HuH-7 (cell line): ENCODE results near the gene ADAM20.
"Not testable (repeated sequence)": the region's sequence is repeated elsewhere in the genome, so short reads cannot be mapped to it uniquely, and the experiment has no call there.

Experiments
- DNase-seq: peaks from one replicate; pipeline ENCODE4 v3.0.0; 2011; ENCODE audit warnings: low spot score

Gene ADAM20

DNA sequence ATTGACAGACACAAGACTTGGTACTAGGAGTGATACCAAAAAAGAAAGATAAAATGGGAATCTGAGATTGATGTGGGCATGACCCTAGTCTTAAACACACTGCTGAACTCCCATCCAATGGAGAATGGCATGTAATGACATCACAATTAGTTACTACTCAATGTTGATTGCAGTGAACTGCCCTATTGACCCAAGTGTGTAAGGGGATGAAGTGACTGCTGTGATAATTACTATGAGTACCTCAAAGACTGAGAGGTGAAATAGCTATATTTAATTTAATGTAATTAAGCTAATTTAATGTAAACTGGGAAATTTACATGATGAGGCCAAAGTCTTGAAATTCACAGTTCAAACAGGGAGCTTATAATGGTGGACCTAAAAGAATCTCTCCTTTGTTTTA is at the start of gene ADAM20:
Gene ADAM20, minus strand, starts transcription at position 101 of the 400 bp plus-strand sequence. CDS start 10,247 bp downstream, outside the sequence.
- no peak for DNase-seq

DNA sequence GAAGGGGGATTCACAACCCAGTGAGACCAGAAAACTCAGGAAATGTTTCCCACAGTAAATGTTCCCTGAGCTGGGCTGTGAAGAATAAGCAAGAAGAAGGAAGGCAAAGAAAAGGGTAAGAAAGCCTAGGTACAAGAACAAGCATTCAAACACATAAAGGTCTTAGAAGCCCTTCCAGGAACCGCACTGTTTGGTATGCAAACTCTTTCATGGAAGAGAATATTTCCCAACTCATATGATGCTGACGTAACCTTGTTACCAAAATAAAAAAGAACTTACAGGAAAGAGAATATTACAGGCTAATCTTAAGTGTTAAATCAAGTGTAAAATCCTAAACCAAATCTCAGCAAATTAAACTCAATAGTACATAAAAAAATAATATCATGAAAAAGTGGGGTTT is 42.1 kb upstream of the ADAM20 start:
- no peak for DNase-seq

- no peak for DNase-seq
Observed at GRCh38 chr14:70573050-70573449, 38.2 kb upstream of the ADAM20 start.

- DNase-seq, result no peak
Observed at GRCh38 chr14:70571139-70571538, 36.3 kb upstream of the ADAM20 start.

- DNase-seq, result peak; percentile 29
Observed at GRCh38 chr14:70567791-70568190, 33.0 kb upstream of the ADAM20 start.

- no peak for DNase-seq
Observed at GRCh38 chr14:70563869-70564268, 29.1 kb upstream of the ADAM20 start.

DNA sequence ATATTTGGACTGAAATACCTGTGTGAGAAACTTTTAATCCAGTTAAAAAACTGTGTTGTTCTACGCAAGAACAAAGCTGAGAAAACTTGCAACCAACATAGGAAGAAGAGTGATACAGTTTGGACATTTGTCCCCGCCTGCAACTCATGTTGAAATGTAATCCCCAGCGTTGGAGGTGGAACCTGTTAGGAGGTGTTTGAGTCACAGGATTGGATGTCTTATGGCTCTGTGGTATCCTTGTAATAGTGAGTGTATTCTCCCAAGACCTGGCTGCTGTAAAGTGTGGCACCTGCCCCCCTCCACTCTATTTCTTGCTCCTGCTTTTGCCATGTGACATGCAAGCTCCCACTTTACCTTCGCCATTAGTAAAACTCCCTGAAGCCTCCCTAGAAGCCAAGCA is 28.6 kb upstream of the ADAM20 start:
- no peak for DNase-seq

GRCh38 chr14:70558356-70558755 is 23.6 kb upstream of the ADAM20 start:
- no peak for DNase-seq

DNA sequence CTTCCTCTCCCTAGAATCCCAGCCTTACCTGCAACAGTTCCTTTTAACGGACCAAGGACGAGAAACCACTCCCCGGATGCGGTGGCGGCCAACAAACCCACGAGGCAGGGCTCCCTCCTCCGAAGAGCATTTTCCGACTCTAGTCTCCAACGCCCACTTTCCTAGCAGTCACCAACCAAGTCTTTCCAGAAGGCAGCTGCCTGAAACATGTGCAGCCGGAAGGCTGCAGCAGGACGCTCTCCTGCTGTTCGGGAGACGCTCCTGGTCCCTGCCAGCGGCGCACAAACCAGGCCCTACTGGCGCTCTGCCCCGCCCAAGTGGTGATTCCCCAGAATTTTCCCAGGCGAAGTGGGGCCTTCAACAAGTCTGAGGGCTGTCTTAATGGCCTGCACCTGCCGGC is 21.1 kb upstream of the ADAM20 start:
- DNase-seq, result no peak

DNA sequence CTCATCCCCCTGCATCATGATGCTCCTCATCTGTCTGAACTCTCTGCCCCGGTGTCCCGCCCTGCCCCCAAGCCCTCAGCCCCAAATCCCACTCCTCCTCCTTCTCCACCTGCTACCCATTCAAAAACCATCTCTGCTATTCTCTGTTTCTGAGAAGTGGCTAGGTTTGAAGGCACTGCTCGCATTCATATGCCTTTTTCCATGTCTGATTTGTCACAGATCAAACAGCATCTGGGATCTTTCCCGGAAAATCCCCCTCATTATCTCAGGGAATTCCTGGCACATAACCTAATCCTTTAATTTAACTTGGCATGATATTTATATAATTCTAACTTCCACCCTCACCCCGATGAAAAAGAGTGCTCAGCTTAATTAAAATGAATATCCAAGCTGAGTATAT is 3.3 kb upstream of the ADAM20 start:
- DNase-seq, result no peak

DNA sequence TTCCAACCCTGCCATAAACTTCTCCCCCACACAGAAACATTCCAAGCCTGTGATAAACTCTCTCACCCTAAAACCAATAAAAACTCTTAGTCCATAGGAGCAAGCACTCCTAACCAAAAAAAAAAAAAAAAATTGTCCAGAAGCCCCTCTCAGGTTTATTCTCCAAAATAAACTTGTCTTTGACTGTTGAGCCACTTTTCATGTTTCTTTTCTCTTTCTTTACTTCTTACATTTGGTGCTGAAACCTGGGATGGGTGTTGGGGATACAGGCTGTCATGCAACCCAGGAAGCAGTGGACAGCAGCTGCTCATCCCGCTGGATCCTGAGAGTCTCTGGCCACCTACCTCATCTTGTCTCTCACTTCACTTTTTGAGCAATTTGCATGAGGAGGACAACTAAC is 2.0 kb upstream of the ADAM20 start:
- no peak for DNase-seq

- DNase-seq, result no peak
Observed at GRCh38 chr14:70530417-70530816, 4.4 kb downstream of the ADAM20 start.

DNA sequence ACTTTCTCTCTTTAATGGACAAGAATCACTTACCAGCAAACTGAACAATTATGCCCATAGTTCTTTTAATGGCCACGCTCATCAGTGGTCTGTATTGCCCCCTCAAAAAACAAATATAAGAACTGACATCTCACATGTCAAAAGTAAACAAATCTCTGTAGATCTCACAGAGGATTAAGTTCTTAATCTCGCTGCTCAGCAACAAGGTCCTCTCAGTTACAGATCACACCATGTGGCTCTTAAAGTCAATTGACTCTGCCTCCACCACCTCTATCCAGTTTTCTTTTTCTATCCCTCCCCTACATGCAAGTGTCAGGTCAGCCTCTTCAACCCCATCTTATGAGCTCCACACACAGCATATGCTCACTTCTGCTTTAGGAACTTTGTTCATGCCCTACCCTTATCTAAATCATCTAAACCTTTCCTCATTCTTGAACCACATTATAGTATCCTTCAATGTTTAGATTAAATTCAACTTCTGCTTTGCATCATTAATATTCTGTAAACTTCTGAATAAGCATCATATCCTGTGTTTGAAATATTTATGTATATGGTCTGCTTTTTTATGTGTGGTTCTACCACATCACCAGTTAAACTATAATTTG is 7.2 kb downstream of the ADAM20 start:
- no peak for DNase-seq

- DNase-seq, result no peak
Observed at GRCh38 chr14:70525691-70526090, 9.1 kb downstream of the ADAM20 start.

GRCh38 chr14:70515811-70516210 is 19.0 kb downstream of the ADAM20 start:
- no peak for DNase-seq

- no peak for DNase-seq
Observed at GRCh38 chr14:70514168-70515069, 20.4 kb downstream of the ADAM20 start.

- DNase-seq, result no peak
Observed at GRCh38 chr14:70498191-70498590, 36.6 kb downstream of the ADAM20 start.

- no peak for DNase-seq
Observed at GRCh38 chr14:70489579-70490200, 45.1 kb downstream of the ADAM20 start.

DNA sequence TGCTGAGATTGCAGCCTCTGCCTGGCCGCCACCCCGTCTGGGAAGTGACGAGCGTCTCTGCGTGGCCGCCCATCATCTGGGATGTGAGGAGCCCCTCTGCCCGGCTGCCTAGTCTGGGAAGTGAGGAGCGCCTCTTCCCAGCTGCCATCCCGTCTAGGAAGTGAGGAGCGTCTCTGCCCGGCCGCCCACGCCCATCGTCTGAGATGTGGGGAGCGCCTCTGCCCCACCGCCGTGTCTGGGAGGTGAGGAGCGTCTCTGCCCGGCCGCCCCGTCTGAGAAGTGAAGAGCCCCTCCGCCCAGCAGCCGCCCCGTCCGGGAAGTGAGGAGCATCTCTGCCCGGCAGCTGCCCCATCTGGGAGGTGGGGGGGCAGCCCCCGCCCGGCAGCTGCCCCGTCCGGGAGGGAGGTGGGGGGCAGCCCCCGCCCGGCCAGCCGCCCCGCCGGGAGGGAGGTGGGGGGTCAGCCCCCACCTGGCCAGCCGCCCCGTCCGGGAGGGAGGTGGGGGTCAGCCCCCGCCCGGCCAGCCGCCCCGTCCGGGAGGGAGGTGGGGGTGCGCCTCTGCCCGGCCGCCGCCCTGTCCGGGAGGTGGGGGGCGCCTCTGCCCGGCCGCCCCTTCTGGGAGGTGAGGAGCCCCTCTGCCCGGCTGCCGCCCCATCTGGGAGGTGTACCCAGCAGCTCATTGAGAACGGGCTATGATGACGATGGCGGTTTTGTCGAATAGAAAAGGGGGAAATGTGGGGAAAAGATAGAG is 57.3 kb downstream of the ADAM20 start:
- not testable (repeated sequence) for DNase-seq

DNA sequence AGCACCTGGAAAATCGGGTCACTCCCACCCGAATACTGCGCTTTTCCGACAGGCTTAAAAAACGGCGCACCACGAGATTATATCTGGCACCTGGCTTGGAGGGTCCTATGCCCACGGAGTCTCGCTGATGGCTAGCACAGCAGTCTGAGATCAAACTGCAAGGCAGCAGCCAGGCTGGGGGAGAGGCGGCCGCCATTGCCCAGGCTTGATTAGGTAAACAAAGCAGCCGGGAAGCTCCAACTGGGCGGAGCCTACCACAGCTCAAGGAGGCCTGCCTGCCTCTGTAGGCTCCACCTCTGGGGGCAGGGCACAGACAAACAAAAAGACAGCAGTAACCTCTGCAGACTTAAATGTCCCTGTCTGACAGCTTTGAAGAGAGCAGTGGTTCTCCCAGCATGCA is 59.3 kb downstream of the ADAM20 start:
- not testable (repeated sequence) for DNase-seq

DNA sequence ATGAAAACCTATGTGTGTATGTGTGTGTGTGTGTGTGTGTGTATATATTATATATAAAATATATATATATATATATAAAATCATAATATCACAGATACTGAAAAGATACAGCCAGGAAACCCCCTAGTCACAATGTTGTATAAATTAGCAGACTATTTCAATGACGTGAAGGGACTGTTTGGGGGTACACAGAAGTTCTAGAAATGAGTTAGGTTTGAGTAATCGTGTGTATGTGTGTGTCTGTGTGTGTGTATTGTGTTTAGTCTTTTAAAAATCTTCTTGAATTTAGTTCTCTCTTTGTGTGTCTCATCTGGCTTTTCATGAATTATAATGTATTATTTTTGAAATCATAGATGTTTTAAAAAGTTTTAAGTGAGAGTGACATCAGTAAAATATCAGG is 61.0 kb downstream of the ADAM20 start:
- no peak for DNase-seq
